HG02610 (cell line): ENCODE measurements around the gene SETD2.
"Not testable (repeated sequence)": the region's sequence is repeated elsewhere in the genome, so short reads cannot be mapped to it uniquely, and the experiment has no call there.

Experiments used
- ATAC-seq: cut with Tn5 transposase; IDR thresholded peaks from one replicate; pipeline ENCODE4 v1.9.1; 2021; ENCODE audit warnings: mild to moderate bottlenecking, moderate library complexity; ENCODE audit not compliant: unreplicated experiment

Gene SETD2

GRCh38 chr3:47042231-47042791 lies 121.6 kb downstream of the SETD2 start:
- ATAC-seq = no peak

- no peak for ATAC-seq
Observed at GRCh38 chr3:47041114-47041513, 122.8 kb downstream of the SETD2 start.

- ATAC-seq = not testable (repeated sequence)
Observed at GRCh38 chr3:47037302-47037701, 126.6 kb downstream of the SETD2 start.

- ATAC-seq = no peak
Observed at GRCh38 chr3:47036145-47036544, 127.8 kb downstream of the SETD2 start.

GRCh38 chr3:47035645-47036044 lies 128.3 kb downstream of the SETD2 start:
- no peak for ATAC-seq

- no peak for ATAC-seq
Observed at GRCh38 chr3:47034868-47035489, 128.9 kb downstream of the SETD2 start.

- ATAC-seq = not testable (repeated sequence)
Observed at GRCh38 chr3:47031041-47031440, 132.9 kb downstream of the SETD2 start.

GRCh38 chr3:47028667-47029066 lies 135.2 kb downstream of the SETD2 start:
- no peak for ATAC-seq

- no peak for ATAC-seq
Observed at GRCh38 chr3:47028146-47028545, 135.8 kb downstream of the SETD2 start.

- not testable (repeated sequence) for ATAC-seq
Observed at GRCh38 chr3:47026432-47026831, 137.5 kb downstream of the SETD2 start.

- ATAC-seq = no peak
Observed at GRCh38 chr3:47024932-47025331, 139.0 kb downstream of the SETD2 start.

GRCh38 chr3:47022641-47023071 lies 141.3 kb downstream of the SETD2 start:
- ATAC-seq = no peak

- no peak for ATAC-seq
Observed at GRCh38 chr3:47020311-47020710, 143.6 kb downstream of the SETD2 start.

GRCh38 chr3:47019201-47019600 lies 144.7 kb downstream of the SETD2 start:
- ATAC-seq = peak; percentile 84

- no peak for ATAC-seq
Observed at GRCh38 chr3:47018269-47018611, 145.7 kb downstream of the SETD2 start.

GRCh38 chr3:47017504-47018268 lies 146.2 kb downstream of the SETD2 start:
- ATAC-seq = no peak

- peak; percentile 41 for ATAC-seq
Observed at GRCh38 chr3:47016934-47017435, 146.9 kb downstream of the SETD2 start.

- ATAC-seq = no peak
Observed at GRCh38 chr3:47016086-47016933, 147.6 kb downstream of the SETD2 start.

GRCh38 chr3:47015151-47015550 lies 148.8 kb downstream of the SETD2 start:
- no peak for ATAC-seq

GRCh38 chr3:47014036-47014435 lies 149.9 kb downstream of the SETD2 start:
- ATAC-seq = no peak

- ATAC-seq = no peak
Observed at GRCh38 chr3:47013231-47013630, 150.7 kb downstream of the SETD2 start.
